Stimulated activated CD4-positive, alpha-beta T cell treated with anti-CD3 and anti-CD28 coated beads, Interleukin-1b, Interleukin-23, amount 100 ng/mL, for 24 hours (primary cell): Measurements from ENCODE around the gene FGFBP3.
"Not testable (repeated sequence)": the region's sequence is repeated elsewhere in the genome, so short reads cannot be mapped to it uniquely, and the experiment has no call there.

ENCODE experiments used
- DNase-seq, 4 experiments: peaks; one replicate each; pipeline ENCODE4 v3.0.0-alpha.2; 2020; ENCODE audit warnings: low read depth in 4 of 4, low spot score in 1 of 4

Gene FGFBP3

GRCh38 chr10:91901784-91902677 lies 7.3 kb downstream of the FGFBP3 start:
- DNase-seq = peak in 3 of 4 experiments; percentile 33 to 55 (median 52)

DNA sequence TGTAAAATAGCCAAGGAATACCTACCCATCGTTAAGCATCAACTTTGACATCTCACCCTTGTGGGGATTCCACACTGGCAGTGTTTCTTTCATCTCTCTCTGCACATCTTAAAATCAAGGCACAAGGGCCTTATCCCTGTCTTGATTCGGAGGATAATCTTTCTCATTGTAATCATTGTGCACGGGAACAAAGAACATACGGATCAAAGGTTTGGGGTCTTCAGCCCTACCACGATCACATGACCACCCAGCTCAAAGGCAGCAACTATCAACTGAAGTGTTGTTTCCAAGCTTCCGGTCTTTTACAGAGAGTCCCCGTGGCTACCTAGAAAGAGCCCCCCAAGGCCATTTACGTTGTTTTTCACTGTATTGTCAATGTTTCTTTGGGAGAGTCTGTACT lies 11.9 kb downstream of the FGFBP3 start:
- no peak for DNase-seq

GRCh38 chr10:91896212-91896756 lies 13.0 kb downstream of the FGFBP3 start:
- no peak for DNase-seq

DNA sequence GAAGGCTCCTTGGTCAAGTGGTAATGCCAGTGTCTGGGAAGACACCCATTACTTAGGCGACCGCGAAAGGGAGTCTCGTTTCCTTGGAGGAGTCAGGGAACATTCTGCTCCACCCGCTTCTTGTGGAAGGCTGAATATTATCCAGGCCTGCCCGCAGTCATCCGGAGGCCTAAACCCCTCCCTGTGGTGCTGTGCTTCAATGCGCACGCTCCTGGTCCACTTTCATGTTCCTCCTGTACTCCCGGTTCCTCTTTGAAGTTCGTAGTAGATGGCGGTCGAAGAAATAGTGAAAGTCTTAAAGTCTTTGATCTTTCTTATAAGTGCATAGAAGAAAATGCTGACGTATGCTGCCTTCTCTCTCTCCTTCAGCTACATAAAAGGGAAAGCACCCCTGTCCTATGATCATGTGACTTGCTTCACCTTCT lies 15.0 kb downstream of the FGFBP3 start:
- not testable (repeated sequence) for DNase-seq

GRCh38 chr10:91893051-91893450 lies 16.2 kb downstream of the FGFBP3 start:
- no peak for DNase-seq

DNA sequence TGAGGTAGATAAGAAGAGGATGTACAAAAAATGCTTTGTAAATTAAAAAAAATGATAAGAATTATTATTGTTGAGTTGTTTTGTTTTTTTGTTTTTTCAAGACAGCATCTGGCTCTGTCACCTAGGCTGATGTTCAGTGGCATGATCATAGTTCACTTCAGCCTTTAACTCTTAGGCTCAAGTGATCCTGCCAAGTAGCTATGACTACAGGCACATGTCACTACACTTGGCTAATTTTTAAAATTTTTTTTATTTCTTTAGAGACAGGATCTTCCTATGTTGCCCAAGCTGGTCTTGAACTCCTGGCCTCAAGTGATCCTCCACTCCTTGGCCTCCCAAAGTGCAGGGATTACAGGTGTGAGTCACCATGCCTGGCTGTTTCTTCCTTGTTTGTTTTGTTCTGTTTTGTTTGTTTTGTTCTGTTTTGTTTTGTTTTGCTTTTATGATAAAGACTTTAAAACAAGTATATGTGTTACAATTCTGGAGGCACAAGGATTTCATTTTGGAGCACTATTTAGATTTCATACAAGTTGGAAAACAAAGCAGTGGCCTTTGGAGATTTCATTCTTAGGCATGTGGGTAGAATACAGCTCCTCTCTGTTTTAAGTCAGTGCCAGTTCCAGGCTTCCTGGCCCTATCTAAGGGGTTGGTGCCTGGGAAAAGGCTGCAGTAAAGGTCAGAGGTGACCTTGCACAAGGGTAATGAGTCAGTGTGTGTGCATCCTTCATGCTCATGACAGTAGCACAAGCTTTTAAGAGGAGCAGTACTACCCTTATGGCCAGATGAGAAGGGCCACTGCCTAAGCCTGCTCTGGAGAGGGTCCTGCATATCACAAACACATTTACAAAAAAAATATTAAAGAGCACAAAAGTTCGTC lies 17.9 kb downstream of the FGFBP3 start:
- no peak for DNase-seq

DNA sequence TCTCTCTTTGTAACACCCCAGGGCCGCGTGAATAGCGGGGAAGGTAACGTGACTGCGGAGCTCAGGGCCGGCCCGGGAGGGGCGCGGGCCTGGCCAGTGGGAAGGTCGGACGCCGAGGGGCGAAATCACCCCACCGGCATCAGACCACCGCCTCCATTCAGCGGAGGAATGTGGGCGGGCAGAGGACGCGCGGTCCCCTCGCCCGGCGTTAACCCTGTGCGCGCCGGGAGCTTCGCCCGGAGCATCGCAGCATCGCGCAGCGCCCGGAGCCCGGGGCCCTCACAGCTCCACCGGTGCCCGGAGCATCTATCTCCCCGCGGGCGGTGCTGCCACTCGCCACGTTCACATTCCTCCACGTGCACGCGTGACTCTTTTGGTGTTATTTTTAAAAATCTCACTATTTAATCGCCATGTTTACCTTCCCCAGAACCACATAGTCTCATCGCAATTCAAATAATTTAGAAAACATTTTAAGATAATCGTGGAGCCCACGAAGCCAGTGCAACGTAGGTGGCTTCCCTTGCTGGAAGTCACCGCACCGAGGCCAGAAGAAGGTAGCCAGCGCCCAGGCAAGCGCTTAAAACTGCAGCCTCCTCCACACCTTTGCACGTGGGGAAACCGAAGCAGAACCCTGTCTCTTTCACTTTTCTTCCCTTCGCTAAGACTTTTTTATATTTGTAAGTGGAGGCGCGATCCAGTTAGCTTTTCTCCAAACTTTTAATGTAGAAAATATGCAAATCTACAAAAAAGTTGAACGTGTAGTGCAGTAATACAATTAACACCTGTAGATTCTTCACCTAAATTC lies 21.8 kb downstream of the FGFBP3 start:
- no peak for DNase-seq

DNA sequence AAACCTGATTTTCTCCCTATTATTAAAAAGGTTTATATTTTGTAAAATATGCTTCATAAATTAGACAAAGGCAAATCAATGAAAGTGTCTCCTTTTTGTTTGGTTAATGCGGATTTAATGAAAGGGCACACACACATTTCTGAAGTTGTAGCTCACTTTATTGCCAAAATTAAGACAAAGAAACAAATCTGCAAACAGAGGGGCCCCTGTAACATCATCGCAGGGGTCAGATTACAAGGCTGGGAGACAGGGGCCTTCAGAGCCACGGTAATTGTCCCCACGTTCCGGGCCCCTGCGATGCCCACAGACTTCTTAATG lies 22.4 kb downstream of the FGFBP3 start:
- no peak for DNase-seq

DNA sequence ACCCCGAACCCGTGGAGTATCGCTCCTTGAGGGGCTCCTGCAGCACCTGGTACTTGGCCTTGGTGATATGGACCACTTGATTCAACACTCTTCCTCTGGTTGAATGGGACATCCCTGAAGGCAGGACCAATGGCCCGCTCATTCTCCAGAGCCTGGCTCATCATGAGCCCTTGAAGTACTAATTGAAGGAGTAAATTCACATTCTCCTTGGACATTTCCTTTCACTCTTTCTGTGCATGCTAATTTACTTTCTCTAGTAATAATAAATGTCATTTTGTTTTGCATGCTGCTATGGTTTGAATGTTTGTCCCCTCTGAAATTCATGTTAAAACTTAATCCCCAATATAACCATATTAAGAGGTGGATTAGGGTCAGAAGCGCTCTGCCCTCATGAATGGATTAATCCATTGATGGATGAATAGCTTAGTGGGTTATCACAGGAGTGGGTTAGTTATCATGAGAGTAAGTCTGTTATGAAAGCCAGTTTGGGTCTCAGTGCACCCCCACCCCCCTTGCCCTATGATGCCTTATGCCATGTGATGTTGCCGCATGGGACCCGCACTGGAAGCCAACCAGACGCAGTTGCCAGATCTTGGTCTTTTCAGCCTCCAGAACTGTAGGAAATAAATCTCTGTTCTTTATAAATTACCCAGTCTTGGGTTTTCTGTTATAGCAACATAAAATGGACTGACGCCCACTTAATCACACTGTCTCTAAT lies 23.8 kb downstream of the FGFBP3 start:
- no peak for DNase-seq

DNA sequence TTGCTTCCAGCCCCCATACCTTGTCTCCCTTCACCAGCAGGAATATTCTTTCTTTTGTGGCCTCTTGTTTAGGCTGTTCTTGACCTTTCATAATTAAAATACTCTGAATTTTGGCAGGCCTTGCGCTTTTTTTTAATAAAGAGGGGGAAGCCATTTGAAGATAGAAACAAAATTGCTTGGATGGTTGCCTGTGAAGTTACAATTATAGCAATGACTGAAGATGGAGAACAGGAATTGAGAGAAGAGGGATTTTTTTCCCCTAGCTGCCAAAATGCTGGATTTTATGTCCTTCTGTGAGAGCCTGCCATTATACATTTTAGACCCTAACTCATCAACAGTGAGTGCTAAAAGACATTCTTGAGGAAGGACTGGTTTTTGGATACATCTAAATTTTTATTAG lies 24.8 kb downstream of the FGFBP3 start:
- no peak for DNase-seq

DNA sequence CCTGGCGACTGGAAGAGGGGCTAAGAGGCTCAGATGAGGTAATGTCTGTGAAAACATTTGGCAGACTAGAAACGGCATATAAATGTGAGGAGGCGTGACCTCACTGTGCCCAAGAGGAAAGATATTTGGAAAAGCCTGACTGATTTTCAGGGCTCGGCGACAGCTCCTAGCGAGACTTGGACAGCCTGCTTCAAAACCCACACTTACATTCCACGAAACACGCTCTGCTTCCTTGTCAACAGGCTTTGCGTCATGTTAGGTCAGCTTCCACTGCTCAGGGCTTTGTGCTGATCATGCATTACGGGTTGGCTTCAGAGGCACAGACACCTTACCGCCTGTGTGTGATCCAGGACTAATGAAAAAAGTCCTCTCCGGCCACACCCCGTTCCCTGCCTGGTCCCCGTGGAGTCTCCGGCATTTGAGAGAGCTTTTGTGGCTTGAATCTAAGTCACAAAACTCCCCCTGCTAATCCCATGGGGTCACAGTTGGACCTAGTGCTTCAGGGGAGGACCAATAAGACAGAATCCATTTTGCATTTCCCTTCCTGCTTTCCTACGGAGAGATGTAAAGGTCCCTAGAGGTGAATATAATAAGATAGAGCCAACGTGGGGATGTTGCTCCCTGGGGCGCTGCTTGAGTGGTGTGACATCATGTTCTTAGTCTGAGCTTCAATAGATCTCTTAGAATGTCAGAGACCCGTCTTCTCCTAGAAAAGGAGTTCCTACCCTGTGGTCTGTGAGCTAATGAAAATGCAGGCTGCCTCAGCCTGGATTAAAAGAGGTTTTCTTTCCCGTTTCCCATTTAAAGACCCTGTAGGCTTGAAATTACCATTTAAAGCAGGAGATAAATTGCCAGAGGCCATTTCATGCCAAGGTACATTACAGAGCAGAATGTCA lies 25.5 kb downstream of the FGFBP3 start:
- DNase-seq = no peak

DNA sequence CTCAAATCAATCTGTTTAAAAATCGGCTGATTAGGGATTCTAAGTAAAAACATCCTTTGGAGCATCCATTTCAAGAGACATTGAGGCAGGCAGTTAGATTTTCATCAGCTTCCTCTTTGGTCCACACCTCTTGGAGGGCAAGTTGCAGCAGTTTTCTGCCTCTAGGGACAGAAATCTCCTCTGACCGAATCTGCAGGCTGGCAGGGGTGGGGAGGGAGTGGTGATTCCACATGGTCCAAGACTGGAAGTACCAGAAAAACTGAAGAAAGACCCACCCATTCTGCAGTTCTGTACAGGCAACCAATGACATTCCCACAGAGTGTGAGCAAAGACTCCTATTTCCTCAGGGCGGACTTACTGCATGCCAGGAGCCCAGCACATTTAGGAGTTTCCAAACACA lies 29.0 kb downstream of the FGFBP3 start:
- no peak for DNase-seq

GRCh38 chr10:91879515-91880170 lies 29.6 kb downstream of the FGFBP3 start:
- no peak for DNase-seq

GRCh38 chr10:91875779-91876178 lies 33.5 kb downstream of the FGFBP3 start:
- no peak for DNase-seq

DNA sequence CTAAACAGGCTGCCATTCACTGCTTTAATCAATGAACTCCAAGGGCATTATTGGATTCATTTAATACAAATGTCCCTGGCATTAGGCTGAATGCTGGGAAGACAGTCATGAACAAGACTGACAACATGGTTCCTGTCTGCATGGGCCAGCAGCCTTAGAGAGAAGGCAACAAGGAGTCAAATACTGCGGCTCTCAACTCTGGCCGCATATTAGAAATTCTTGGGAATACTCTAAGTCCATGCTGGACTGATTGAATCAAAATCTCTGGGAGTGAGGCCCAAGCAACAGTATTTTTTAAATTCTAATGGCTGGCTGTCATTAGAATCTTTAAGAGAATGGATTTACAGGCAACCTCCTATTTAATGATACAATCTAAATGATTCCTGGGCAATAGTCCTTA lies 34.1 kb downstream of the FGFBP3 start:
- DNase-seq = no peak

GRCh38 chr10:91865562-91866081 lies 43.7 kb downstream of the FGFBP3 start:
- no peak for DNase-seq

- no peak for DNase-seq
Observed at GRCh38 chr10:91864744-91865143, 44.5 kb downstream of the FGFBP3 start.

- no peak for DNase-seq
Observed at GRCh38 chr10:91864099-91864498, 45.2 kb downstream of the FGFBP3 start.

DNA sequence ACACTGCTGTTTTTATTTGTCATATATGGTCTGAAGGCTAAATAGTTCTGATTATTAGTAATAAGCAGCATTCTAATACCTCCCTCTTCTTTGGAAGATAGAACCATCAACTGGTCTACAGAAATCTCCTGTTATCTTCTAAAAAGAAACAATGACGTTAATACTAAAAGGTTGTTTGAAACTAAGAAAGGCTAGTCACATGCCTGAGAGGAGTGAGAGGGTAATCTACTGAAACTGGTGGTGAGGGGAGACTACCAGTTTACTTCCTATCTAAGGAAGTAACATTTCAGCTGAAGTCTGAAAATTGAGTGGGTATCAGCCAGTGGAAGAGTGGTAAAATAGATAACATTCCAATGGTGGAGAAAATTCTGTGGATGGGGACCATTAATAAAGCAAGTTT lies 48.4 kb downstream of the FGFBP3 start:
- DNase-seq = no peak
